ENCODE results near the gene WDR73. TPM values are rescaled to one million over a fixed set of nuclear protein-coding genes. Genes with fewer than 3 reads are reported as not detected.

The WDR73 gene
- total and polyA plus RNA-seq, 5 donors: 10.7 to 18.8 (median 16.1) TPM

Other genes starting within 250 kb of the WDR73 start
- 1 to 10 TPM; 3.6 to 6.4 (median 5.2) TPM for gene ZSCAN2, start 53.3 kb downstream of the WDR73 start, total RNA-seq
- gene ZSCAN2, start 53.3 kb downstream of the WDR73 start, polyA plus RNA-seq: 4.0 TPM
- 1 to 10 TPM in 3 of 4 donors, under 1 TPM in 1; 0.96 to 4.7 (median 2.1) TPM for gene NMB, start 3.9 kb upstream of the WDR73 start, total RNA-seq
- 6.9 TPM for gene NMB, start 3.9 kb upstream of the WDR73 start, polyA plus RNA-seq
- 10 to 100 TPM; 86.2 to 91.6 (median 88.1) TPM for gene SEC11A, start 61.9 kb upstream of the WDR73 start, total RNA-seq
- gene SEC11A, start 61.9 kb upstream of the WDR73 start, polyA plus RNA-seq: 92.2 TPM
- gene ZNF592, start 94.3 kb upstream of the WDR73 start, total RNA-seq: 10 to 100 TPM; 20.3 to 25.6 (median 20.6) TPM
- gene ZNF592, start 94.3 kb upstream of the WDR73 start, polyA plus RNA-seq: 14.0 TPM
- gene ALPK3, start 163.1 kb upstream of the WDR73 start, total RNA-seq: 10 to 100 TPM; 72.1 to 95.2 (median 78.6) TPM
- 65.8 TPM for gene ALPK3, start 163.1 kb upstream of the WDR73 start, polyA plus RNA-seq
- under 1 TPM in 3 of 4 donors, not detected in 1; 0.29 to 0.54 (median 0.42) TPM for gene SLC28A1, start 230.4 kb upstream of the WDR73 start, total RNA-seq
- 0.32 TPM for gene SLC28A1, start 230.4 kb upstream of the WDR73 start, polyA plus RNA-seq

Measured in right cardiac atrium (tissue), 5 donors.